GM23338 (cell line): Measurements from ENCODE around the gene MAST3.

Experiments used
- EZH2 ChIP-seq: fragments of 200-600 bp; sonication (generic); IDR thresholded peaks from one replicate; pipeline ENCODE4 v1.8.0; 2017; ENCODE audit warnings: antibody characterized with exemption, mild to moderate bottlenecking, low read depth; ENCODE audit not compliant: unreplicated experiment
- EZH2phosphoT487 ChIP-seq: fragments of 200-600 bp; sonication (generic); IDR thresholded peaks from one replicate; pipeline ENCODE4 v1.8.1; 2018; ENCODE audit warnings: antibody characterized with exemption; ENCODE audit not compliant: unreplicated experiment
- POLR2AphosphoS5 ChIP-seq: IDR thresholded peaks from 2 replicates; pipeline ENCODE4 v1.6.1; 2016; ENCODE audit warnings: antibody characterized with exemption, low read depth
- TF ChIP-seq, protein P1 (sequence below): IDR thresholded peaks from 2 replicates; pipeline ENCODE4 v1.6.1; 2016; ENCODE audit warnings: antibody characterized with exemption
- TF ChIP-seq, protein P2 (sequence below), 2 experiments: fragments of 200-600 bp in 1 of 2; sonication (generic) in 1 of 2; conservative IDR thresholded peaks; 2 replicates each; pipeline versions ENCODE4 v1.5.1 to v1.6.1; 2016 to 2017; ENCODE audit warnings: antibody characterized with exemption in 2 of 2, low read depth in 2 of 2, mild to moderate bottlenecking in 2 of 2, moderate library complexity in 1 of 2
- TF ChIP-seq, protein P3 (sequence below): IDR thresholded peaks from one replicate; pipeline ENCODE4 v1.6.1; 2018; ENCODE audit warnings: antibody characterized with exemption; ENCODE audit not compliant: unreplicated experiment

DNA sequence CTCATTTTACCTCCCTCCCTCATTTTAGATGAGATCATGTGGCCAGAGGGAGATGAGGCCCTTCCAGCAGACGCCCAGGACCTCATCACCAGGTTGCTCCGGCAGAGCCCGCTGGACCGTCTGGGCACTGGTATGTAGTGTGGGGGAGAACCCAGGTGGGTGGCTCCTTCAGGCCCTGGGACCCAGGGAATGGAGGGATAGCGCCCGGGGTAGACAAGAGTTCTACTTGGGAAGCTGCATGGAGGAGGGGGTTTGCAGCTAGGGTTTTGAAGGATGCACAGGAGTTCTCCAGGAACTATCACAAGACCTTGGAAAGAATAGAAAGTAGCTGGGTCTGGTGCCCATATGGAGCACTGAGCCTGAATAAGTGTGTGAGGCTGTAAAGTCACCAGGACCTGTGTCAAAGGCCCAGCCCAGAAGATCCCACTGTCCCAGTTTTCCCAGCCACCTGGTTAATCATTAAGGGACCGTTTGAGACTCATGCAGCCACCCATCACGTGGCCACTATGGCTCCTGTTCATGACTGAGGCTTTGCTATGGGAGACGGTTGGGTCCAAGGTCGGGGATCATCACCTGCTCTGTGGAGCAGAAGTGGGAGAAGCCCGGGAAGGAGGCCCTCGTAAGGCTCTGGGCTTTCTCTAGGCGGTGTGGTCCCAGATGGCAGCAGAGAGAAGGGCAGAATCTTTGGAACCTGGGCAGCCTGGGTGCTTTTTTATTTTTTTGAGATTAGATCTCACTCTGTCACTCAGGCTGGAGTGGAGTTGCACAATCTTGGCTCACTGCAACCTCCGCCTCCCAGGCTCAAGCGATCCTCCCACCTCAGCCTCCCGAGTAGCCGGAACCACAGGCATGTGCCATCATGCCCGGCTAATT, 38.4 kb downstream of the MAST3 start:
- TF ChIP-seq, protein P1, sequence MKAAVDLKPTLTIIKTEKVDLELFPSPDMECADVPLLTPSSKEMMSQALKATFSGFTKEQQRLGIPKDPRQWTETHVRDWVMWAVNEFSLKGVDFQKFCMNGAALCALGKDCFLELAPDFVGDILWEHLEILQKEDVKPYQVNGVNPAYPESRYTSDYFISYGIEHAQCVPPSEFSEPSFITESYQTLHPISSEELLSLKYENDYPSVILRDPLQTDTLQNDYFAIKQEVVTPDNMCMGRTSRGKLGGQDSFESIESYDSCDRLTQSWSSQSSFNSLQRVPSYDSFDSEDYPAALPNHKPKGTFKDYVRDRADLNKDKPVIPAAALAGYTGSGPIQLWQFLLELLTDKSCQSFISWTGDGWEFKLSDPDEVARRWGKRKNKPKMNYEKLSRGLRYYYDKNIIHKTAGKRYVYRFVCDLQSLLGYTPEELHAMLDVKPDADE = no peak
- TF ChIP-seq, protein P2, sequence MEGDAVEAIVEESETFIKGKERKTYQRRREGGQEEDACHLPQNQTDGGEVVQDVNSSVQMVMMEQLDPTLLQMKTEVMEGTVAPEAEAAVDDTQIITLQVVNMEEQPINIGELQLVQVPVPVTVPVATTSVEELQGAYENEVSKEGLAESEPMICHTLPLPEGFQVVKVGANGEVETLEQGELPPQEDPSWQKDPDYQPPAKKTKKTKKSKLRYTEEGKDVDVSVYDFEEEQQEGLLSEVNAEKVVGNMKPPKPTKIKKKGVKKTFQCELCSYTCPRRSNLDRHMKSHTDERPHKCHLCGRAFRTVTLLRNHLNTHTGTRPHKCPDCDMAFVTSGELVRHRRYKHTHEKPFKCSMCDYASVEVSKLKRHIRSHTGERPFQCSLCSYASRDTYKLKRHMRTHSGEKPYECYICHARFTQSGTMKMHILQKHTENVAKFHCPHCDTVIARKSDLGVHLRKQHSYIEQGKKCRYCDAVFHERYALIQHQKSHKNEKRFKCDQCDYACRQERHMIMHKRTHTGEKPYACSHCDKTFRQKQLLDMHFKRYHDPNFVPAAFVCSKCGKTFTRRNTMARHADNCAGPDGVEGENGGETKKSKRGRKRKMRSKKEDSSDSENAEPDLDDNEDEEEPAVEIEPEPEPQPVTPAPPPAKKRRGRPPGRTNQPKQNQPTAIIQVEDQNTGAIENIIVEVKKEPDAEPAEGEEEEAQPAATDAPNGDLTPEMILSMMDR (conservative IDR thresholded peaks at IDR 0.05; ENCODE audit: low read depth in 2 of 2) = no peak
- TF ChIP-seq POLR2AphosphoS5 = no peak
- no peak for TF ChIP-seq EZH2
- TF ChIP-seq EZH2phosphoT487 = no peak
- TF ChIP-seq, protein P3, sequence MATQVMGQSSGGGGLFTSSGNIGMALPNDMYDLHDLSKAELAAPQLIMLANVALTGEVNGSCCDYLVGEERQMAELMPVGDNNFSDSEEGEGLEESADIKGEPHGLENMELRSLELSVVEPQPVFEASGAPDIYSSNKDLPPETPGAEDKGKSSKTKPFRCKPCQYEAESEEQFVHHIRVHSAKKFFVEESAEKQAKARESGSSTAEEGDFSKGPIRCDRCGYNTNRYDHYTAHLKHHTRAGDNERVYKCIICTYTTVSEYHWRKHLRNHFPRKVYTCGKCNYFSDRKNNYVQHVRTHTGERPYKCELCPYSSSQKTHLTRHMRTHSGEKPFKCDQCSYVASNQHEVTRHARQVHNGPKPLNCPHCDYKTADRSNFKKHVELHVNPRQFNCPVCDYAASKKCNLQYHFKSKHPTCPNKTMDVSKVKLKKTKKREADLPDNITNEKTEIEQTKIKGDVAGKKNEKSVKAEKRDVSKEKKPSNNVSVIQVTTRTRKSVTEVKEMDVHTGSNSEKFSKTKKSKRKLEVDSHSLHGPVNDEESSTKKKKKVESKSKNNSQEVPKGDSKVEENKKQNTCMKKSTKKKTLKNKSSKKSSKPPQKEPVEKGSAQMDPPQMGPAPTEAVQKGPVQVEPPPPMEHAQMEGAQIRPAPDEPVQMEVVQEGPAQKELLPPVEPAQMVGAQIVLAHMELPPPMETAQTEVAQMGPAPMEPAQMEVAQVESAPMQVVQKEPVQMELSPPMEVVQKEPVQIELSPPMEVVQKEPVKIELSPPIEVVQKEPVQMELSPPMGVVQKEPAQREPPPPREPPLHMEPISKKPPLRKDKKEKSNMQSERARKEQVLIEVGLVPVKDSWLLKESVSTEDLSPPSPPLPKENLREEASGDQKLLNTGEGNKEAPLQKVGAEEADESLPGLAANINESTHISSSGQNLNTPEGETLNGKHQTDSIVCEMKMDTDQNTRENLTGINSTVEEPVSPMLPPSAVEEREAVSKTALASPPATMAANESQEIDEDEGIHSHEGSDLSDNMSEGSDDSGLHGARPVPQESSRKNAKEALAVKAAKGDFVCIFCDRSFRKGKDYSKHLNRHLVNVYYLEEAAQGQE = no peak
